Limb (tissue), 2 donors: ENCODE data around the gene CAMKMT.
"Not testable (repeated sequence)": the region's sequence is repeated elsewhere in the genome, so short reads cannot be mapped to it uniquely, and the experiment has no call there.

ENCODE experiments used
- DNase-seq, 2 donors: peaks; one replicate each; pipeline ENCODE4 v3.0.0-alpha.2; 2016; ENCODE audit errors: extremely low spot score in 2 of 2

Gene CAMKMT

DNA sequence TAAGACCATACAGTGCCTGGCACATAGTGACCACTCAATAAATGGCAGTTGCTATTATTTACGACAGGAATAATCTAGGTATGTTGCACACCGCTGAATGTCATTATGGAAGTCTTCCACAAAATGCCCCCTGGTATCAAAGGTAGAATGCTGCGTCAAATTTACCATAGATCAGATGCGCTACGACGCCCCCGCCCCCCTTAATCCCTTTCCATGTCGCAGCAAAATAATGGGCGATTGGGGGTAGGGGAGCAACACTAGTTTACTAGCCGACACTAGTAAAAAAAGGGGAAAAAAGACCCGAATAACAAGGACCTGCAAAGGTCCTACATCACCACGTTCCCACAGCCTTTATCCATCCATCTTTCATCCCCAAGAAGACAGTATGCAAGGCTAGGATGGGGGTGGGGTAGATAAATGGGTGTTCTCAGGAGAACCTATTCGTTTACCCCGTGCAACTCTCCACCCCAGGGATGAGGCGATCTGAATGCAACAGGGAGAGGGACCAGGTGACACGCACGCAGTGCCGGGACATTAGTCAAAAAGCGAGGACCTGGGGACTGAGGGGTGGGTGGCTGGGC is 908 bp upstream of the CAMKMT start:
- DNase-seq, result no peak

DNA sequence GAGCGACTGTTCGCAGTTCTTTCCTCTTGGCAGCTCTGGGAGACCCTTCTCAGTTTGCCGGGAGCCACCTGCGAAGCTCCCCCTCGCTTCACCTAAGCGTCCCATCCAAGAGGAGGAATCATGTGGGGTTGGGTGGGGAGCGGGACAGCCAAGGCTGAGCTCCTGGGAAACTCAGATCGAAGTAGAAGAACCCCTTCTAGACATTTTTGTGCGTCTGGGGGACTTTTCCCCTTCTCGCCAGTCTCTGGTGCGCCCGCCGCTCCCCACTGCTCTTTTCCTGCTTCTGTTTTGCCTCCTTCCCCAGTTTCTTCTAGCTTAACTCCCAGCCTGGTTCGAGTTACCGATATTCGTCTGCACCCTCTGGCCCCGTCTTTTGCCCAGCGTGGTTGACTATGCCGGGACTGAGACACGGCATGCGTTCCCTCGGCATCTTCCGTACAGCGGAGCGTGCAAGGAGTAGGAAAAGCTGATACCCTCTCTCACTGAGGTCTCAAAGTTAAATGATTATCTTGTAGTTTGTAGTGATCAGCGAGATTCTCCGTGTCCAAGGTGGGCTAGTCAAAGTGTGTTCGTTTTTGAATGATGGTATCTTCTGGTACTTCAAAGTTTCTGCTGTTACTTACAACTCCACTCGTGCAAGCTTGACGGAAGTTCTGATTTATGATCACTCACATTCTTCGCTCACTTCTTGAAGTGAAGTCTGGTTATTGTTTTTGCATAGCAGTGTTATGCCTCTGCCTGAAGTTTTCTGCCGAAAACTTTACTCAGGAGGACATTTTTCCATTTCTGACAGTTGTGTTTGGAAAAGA is 664 bp downstream of the CAMKMT start:
- peak; percentile 24 to 60 for DNase-seq

DNA sequence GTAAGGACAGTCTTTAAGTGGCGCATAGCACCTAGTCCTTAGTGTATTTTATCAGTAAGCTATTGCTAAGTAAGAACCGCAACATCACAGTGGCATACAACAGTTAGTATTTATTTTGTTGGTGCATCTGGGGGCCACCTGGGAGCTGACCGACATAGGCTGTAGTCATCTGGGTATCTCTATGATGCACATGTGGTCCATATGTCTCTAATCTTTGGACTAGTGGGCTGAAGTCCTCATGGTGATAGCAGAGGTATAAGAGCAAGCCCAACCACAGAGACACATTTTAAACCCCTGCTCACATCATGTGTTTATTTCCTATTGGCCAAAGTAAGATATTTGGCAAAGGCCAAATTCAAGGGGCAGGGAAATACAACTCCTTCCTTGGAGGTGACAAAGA is 2.9 kb downstream of the CAMKMT start:
- no peak for DNase-seq

DNA sequence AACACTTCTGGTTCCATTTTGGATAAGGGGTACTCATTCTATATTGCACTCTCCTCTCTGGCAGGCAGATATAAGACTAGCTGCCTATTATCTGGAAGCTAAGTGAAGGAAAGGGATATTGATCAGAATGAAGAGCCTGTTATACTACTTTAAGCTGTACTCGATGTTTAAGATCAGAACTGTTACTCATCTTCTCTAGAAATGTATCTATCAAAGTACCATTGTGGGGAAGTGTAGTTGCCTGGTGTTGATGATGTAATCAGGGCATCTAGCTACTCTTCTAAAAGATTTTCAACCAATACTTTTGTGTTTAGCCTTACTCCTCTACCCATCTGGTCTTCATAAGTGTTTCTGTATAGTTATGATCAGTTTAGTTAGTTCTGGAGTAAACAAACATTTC is 5.8 kb downstream of the CAMKMT start:
- no peak for DNase-seq

DNA sequence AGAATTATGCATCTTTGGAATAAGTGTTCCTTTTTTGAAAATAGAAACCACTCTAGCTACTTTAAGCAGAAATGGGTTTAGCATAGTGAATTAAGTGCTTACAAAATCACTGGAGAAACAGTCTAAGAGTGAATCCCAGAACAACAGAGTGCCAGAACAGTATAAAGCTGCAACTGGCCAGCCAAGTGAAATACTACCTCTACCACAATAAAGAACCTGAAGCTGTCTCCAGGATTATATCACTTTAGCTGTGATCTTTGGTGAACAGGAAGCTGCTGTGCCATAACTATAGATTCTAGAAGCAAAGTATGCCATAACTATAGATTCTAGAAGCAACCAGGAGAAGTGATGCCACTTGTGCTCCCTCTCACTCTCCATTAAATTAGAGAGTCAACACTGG is 7.6 kb downstream of the CAMKMT start:
- DNase-seq, result no peak

DNA sequence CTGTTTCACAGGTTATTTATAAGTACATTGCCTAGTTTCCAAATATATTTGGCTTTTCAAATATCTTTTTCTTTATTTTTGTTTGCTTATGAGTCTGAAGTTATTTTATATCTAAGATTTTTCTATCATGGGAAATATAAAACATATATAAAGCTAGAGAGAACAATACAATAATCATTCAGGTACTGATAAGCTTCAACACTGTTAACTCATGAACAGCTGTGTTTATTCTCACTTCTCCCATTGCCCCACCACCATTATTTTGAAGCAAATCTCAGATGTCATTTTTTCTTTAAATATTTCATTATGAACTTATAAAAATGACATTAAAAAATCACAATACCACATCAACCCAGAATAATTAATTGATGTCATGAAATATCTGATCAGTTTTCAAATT is 9.7 kb downstream of the CAMKMT start:
- DNase-seq, result no peak

DNA sequence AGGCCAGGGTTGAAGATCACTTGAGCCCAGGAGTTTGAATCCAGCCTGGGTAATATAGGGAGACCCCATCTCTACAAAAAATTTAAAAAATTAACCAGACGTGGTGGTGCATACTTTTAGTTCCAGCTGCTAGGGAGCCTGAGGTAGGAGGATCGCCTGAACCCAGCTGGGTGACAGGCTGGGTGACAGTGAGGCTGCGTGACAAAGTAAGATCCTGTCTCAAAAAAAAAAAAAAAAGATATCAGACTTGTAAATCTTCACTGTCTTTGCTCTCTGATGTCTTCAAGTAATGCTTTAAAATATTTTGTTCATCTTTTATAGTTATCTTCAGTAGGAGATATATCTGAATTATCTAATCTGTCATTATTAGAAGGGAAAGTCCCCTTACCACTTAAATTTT is 10.5 kb downstream of the CAMKMT start:
- no peak for DNase-seq

DNA sequence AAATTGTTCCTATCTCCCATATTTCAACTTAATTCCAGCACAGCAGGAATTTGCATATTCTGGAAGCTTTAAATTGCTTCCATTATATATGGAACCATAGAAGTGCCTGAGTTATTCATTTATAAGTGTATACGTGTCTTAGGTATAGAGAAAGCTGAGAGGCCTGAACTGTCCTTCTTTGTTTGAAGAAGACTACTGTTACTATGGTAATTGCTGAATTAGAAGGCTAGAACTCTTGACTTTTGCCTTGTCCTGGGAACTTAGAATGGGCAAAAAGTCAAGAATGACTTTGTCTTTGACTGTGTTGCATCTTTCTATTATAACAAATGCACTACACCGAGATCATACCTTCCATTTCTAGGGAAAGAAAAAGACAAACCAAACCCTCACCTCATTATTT is 15.7 kb downstream of the CAMKMT start:
- no peak for DNase-seq

DNA sequence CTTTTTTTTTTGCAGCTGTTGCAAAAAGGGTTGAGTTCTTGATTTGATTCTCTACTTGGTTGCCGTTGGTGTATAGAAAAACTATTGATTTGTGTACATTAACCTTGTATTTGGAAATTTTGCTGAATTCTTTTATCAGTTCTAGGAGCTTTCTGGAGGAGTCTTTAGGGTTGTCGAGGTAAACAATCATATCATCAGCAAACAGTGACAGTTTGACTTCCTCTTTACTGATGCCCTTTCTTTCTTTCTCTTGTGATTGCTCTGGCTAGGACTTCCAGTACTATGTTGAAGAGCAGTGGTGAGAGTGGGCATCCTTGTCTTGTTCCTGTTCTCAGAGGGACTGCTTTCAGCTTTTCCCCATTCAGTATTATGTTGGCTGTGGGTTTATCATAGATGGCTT is 23.5 kb downstream of the CAMKMT start:
- not testable (repeated sequence) for DNase-seq

DNA sequence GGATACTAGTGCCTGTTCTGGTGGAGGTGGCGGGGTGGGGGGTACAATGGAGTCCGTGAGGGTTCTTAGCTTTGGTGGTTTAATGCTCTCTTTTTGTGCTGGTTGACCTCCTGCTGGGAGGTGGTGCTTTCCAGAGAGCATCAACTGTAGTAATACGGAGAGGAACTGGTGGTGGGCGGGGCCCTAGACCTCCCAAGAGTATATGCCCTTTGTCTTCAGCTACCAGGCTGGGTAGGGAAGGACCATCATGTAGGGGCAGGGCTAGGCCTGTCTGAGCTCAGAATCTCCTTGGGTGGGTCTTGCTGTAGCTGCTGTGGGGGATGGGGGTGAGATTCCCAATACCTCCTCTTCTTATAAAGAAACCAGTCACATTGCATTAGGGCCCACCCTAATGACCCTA is 27.1 kb downstream of the CAMKMT start:
- DNase-seq, result no peak

DNA sequence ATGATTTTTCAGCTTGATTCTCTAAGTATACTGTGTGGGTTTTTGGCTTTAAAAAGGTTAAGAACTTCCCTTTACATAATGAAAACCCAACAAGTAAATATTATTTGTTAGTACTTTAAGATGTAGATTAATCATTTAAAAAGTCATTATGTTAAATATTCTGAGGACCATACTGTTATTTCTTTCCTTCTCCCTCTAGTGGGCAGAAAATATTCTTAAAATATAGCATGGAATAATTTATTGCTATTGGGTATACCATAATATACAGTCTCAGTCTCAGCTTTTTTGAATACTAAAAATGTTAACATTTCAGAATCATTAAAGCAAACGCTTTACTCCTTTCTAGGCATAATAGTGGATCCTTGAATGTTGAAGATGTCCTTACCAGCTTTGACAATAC is 28.1 kb downstream of the CAMKMT start:
- no peak for DNase-seq

DNA sequence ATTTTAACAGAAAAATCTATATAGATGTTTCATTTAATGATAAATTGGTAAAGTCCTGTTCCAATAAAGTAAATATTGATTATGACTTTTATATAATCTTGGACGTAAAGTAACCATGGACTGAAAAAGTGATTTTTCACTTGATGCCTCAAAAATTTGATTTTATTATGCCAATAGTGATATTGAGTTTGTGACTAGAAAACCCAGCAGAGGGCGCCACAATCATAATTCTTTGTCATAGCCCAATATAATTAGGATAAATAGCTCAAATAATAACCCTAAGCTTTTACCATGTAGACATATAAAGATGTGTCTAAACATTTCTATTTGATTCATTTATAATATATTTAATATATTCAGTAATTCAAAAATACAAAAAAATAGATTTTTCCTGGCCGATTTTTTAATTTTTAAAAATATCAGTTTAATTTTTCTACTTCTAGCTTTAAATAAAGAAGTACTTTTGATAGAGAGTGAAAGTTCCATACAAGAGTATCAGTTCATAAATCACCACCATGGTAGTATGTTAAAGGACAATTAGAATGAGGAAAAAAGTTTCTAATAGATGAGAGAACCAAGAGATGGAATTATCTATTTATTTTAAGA is 30.7 kb downstream of the CAMKMT start:
- DNase-seq, result peak; percentile 31 to 59

DNA sequence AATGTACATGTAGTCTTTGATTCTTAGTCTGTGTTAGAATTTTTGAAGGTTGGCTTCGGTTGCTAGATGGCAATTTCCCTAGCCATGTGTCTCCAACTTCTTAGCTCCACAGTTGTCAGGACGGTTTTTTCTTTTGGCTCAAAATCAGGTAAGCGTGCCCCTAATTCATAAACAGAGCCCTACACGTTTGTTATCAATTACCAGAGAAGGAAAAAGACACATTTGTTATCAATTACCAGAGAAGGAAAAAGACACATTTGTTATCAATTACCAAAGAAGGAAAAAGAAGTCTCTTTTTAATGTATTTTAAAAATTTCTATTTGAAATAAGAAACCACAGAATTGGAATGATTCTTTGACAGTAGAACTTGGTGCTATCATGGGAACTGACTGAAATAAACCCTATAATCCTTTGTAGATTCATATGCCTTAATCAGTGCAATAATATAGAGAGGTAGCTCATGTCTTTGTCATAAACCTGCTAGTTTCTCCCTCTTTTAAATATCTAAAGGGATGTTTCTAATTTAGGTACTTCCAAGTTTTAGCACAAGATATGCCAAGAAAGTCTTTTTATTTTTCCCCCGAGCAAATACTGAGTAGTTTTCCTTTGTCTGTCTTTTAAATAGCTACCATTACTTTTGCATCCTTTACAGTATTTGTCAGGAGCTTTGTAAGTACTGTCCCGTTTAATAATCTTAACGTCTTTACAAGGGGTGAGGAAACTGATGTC is 35.9 kb downstream of the CAMKMT start:
- DNase-seq, result peak in 1 of 2 donors; percentile 18

DNA sequence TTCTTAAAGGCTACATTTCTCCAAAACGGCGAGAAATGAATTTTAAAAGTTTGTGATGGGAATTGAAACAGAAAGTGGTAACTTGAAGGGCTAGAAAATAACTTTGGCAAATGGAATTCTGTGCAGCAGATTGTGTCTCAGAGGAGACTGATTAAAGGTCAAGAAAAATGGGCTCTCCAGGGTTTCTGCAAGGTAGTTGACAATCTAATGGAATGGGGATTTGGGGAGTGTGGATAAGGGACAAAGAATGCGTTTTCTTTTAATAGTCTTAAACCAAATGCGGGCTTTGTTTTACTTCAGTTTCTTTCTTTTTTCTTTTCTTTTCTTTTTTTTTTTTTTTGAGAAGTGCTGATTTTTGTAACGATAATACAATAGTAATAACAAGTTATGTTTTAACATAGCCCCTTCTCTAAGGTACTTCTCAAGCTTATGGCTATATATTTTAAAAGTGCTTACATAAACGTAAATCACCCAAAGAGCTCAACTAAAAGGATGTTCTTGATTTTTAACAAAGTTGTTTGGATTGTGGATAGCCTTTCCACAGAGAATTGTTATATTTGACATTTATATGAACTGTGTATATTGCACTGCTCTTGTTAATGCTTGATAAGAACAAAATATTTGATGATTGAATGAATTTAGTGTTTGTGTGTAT is 36.6 kb downstream of the CAMKMT start:
- DNase-seq, result no peak

DNA sequence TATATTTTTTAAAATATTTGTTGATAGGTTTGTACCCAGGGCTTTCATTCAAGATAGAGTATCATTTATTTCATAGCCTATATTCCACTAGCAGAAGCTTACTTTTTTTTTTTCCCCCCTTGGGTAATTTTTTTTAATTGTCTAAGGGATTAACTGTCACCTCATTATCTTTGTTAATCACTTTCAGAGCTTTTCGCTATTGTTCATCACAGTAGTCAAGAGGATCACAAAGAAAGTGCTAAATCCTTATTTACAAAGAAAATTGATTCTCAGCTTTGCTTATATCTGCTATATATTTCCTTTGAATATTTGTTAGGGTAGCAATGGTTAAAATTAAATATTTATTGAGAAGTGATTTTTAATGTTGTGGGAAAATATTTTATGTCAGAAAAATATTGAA is 59.0 kb downstream of the CAMKMT start:
- no peak for DNase-seq

DNA sequence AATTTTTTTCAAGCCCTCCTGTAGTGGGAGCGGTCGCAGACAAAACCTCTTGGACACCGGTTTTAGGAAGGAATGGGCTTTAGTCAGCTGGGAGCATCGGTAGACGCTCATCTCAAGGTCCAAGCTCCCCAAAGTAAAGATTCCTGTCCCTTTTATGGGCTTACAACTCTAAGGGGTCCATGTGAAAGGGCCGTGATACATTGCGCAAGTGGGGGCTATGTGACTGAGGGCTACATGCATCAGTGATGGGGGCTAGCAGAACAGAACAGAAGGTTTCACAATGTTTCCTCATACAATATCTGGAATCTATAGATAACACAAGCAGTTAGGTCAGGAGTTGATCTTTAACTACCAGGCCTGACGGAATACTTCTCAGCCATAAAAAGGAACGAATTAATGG is 62.5 kb downstream of the CAMKMT start:
- no peak for DNase-seq

DNA sequence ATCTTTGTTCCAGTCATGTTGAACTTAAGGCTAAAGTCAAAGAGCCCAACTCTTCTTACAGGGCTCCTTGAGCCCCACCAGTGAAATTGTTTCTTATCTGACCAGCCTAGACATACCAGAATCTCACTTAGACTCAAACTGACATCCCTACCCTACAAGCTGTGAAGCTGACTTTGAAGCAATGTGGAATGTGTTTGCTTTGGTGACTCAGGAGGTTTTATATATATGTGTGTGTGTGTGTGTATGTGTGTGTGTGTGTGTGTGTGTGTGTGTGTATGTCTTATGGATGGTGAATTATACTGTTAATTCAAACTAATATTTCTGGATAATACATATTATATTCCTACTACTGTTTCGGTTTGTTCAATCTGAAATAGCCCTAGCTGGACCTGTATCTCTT is 67.3 kb downstream of the CAMKMT start:
- no peak for DNase-seq

DNA sequence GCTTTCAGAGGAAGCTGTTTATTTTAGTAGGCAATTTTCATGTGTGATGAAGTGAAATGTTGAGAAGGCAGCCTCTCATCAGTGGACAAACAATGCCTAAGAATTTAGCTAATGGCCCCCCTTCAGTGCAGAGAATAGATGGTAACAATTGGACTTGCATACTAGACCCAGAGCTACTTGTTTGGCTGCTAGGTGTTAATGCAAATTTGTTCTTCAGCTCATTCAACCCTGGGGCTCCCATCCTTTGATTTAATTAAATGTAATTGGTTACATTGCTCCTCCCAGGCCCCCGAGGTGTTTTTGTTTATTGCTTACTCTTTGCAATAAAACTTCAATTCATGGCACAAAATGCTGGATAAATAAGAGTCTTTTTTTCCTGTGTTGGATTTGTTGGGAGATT is 68.6 kb downstream of the CAMKMT start:
- no peak for DNase-seq

DNA sequence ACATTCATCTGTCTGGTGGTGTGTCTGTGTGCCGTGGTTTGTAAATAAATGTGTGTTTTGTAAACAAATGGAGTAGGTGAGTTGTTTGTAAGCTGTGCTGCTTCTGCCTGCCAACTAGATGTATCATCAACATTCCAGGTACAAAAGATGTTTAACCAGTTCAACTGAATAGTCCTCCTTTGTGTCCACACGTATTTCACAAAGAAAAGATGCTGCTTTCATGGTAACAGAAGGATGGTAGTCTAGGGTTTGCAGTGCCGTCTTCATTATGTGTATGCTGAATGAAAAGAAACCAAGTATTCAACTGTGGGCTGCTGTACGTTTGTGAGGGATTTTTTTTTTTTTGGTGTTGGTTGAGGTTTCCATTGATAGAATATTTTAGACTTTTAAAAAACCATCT is 72.1 kb downstream of the CAMKMT start:
- no peak for DNase-seq

DNA sequence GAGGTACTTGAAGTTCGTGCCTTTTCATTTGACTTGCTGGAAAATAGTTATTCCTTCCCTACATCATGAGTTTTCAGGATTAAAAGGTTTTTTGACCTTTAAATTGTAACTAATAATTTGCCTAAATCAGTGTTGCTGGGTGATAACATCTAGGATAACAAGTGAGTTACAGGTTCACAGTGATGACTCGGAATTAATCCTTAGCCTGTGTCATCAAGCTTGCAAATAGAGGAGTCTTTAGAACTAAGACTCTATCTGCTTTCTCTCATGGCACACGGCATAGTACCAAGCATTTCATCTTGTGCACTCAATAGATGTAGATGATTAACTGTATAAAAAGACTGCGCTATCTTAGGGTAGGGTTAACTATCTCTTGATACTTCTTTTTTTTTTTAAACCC is 79.5 kb downstream of the CAMKMT start:
- DNase-seq, result no peak

DNA sequence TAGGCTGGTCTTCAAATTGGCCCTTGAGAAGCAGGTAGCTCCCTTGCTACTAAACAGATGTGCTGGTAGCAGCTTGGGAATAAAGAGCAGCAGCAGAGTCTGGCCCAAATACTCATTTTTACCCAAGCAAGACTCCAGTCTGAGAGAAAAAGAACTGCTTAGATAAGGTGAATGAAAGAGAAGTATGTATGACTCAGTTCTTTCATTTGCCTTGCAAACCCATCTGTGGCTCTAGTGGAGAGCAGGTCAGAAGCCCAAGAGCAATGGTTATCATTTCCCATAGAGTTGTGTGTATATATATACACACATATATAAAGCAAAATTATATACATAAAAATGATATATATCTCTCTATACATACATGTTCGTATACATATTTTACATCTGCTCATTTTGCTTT is 80.3 kb downstream of the CAMKMT start:
- DNase-seq, result no peak

DNA sequence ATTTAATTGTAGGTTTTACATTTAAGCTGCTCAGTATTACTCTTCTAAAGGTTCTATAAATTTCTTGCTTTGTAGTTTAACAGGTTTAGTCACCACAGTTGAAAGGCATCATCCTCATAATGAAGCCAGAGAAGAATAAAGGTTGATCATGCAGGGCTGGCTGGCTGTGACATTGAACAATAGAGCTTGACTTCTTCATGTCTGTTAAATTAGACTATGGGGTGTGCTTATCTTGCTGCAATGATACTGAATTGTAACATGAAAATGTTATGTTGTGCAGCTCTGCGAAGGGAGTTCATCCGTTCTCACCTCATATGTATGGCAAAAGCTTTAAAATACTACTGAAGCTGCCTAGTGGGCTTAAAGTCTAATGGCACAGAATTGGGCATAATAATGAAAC is 81.8 kb downstream of the CAMKMT start:
- DNase-seq, result no peak
